SU-DHL-6 (cell line): Measurements from ENCODE around the gene IP6K3.

ENCODE experiments used
- H2AFZ ChIP-seq: fragments of 200-600 bp; sonication (generic); 2 replicates; pipeline ENCODE4 v1.6.1; 2014; ENCODE audit warnings: low read depth, mild to moderate bottlenecking, moderate library complexity, mixed read lengths, antibody characterized with exemption, low read length; ENCODE audit not compliant: severe bottlenecking
- H3F3A ChIP-seq: fragments of 200-600 bp; shearing (Covaris generic); 2 replicates; pipeline ENCODE4 v1.6.0; 2016; ENCODE audit warnings: antibody characterized with exemption, mild to moderate bottlenecking; ENCODE audit not compliant: insufficient read depth
- H3K27ac ChIP-seq: fragments of 200-600 bp; sonication (generic); 2 replicates; pipeline ENCODE4 v1.5.1; 2016; ENCODE audit warnings: low read depth, mild to moderate bottlenecking, low read length, moderate library complexity, mixed read lengths
- H3K27me3 ChIP-seq: fragments of 200-600 bp; sonication (generic), shearing (Covaris generic); 2 replicates; pipeline ENCODE4 v1.6.0; 2014; ENCODE audit warnings: mild to moderate bottlenecking, low read length
- H3K36me3 ChIP-seq: fragments of 200-600 bp; sonication (generic); 2 replicates; pipeline ENCODE4 v1.6.1; 2014; ENCODE audit warnings: mild to moderate bottlenecking, low read length, mixed read lengths
- H3K4me2 ChIP-seq: fragments of 300-600, 200-600 bp; shearing (Covaris generic), sonication (generic); 2 replicates; pipeline ENCODE4 v1.6.0; 2014; ENCODE audit warnings: low read length, low read depth, mild to moderate bottlenecking; ENCODE audit not compliant: poor library complexity, severe bottlenecking
- H3K4me3 ChIP-seq: fragments of 200-600 bp; sonication (generic); 2 replicates; pipeline ENCODE4 v1.5.1; 2014; ENCODE audit warnings: antibody characterized with exemption, low read length, mild to moderate bottlenecking, mixed read lengths; ENCODE audit not compliant: insufficient read depth, poor library complexity, severe bottlenecking
- H3K79me2 ChIP-seq: fragments of 200-600 bp; sonication (generic); 2 replicates; pipeline ENCODE4 v1.6.1; 2014; ENCODE audit warnings: mild to moderate bottlenecking, low read length, moderate library complexity; ENCODE audit not compliant: insufficient read depth
- H3K9ac ChIP-seq: fragments of 200-600 bp; sonication (generic); 2 replicates; pipeline ENCODE4 v1.7.0; 2014; ENCODE audit warnings: mild to moderate bottlenecking, low read length
- H3K9me2 ChIP-seq: fragments of 200-600 bp; sonication (generic); replicated peaks from 2 replicates; pipeline ENCODE4 v1.6.1; 2014; ENCODE audit warnings: low read length; ENCODE audit not compliant: insufficient read depth
- H3K9me3 ChIP-seq: fragments of 200-600 bp; sonication (generic); 2 replicates; pipeline ENCODE4 v1.6.1; 2014; ENCODE audit warnings: low read length, mixed read lengths; ENCODE audit not compliant: insufficient read depth
- H4K20me1 ChIP-seq: fragments of 200-600 bp; sonication (generic); 2 replicates; pipeline ENCODE4 v1.6.1; 2014; ENCODE audit warnings: low read depth, mild to moderate bottlenecking, antibody characterized with exemption, low read length, moderate library complexity, mixed read lengths
- EZH2phosphoT487 ChIP-seq: fragments of 200-600 bp; sonication (generic), shearing (Covaris generic); conservative IDR thresholded peaks from 2 replicates; pipeline ENCODE4 v1.6.1; 2018; ENCODE audit warnings: mild to moderate bottlenecking, antibody characterized with exemption, low read length, moderate library complexity, mixed read lengths
- TF ChIP-seq, protein P1 (sequence below): fragments of 200-600 bp; sonication (generic); IDR thresholded peaks from one replicate; pipeline ENCODE4 v1.5.1; 2017; ENCODE audit warnings: antibody characterized with exemption, mild to moderate bottlenecking, low read length, moderate library complexity; ENCODE audit not compliant: insufficient read depth, poor library complexity, severe bottlenecking

Gene IP6K3

GRCh38 chr6:33744001-33744848 is 2.5 kb downstream of the IP6K3 start:
- no peak overlapping the region for H3K4me2 ChIP-seq

GRCh38 chr6:33742837-33743236 is 3.9 kb downstream of the IP6K3 start:
- Histone ChIP-seq H3K27ac (no peak overlapping the region), H3K36me3 (no peaks in the 10 kb centered on the region), H3K79me2 (no peaks in the 10 kb centered on the region), H3K4me3 (no peak overlapping the region), H3K9me3 (no peaks in the 10 kb centered on the region), H4K20me1 (no peaks in the 10 kb centered on the region), H3K27me3 (no peaks in the 10 kb centered on the region), H2AFZ (no peak overlapping the region), H3F3A (no peaks in the 10 kb centered on the region), H3K9me2 (no peaks in the 10 kb centered on the region), H3K9ac (no peak overlapping the region), H3K4me2 (no peak overlapping the region)
- TF ChIP-seq, protein P1, sequence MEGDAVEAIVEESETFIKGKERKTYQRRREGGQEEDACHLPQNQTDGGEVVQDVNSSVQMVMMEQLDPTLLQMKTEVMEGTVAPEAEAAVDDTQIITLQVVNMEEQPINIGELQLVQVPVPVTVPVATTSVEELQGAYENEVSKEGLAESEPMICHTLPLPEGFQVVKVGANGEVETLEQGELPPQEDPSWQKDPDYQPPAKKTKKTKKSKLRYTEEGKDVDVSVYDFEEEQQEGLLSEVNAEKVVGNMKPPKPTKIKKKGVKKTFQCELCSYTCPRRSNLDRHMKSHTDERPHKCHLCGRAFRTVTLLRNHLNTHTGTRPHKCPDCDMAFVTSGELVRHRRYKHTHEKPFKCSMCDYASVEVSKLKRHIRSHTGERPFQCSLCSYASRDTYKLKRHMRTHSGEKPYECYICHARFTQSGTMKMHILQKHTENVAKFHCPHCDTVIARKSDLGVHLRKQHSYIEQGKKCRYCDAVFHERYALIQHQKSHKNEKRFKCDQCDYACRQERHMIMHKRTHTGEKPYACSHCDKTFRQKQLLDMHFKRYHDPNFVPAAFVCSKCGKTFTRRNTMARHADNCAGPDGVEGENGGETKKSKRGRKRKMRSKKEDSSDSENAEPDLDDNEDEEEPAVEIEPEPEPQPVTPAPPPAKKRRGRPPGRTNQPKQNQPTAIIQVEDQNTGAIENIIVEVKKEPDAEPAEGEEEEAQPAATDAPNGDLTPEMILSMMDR = no peak
- TF ChIP-seq EZH2phosphoT487 = no peak

More at GRCh38 chr6:33744001-33744848, 2.5 kb downstream of the IP6K3 start:
- Histone ChIP-seq H3K9ac (no peak overlapping the region), H3F3A (no peaks in the 10 kb centered on the region), H3K27ac (no peak overlapping the region), H3K79me2 (no peaks in the 10 kb centered on the region), H3K9me2 (no peaks in the 10 kb centered on the region), H2AFZ (no peak overlapping the region), H3K27me3 (no peaks in the 10 kb centered on the region), H3K36me3 (no peaks in the 10 kb centered on the region), H3K9me3 (no peaks in the 10 kb centered on the region), H3K4me3 (no peak overlapping the region), H4K20me1 (no peaks in the 10 kb centered on the region)
- TF ChIP-seq EZH2phosphoT487 = no peak
- TF ChIP-seq, protein P1 = peak; percentile 99

- Histone ChIP-seq H3K4me3 (no peak overlapping the region), H3K9ac (no peak overlapping the region), H3K27me3 (no peaks in the 10 kb centered on the region), H3K9me2 (no peaks in the 10 kb centered on the region), H3K27ac (no peak overlapping the region), H3K4me2 (no peak overlapping the region), H4K20me1 (no peaks in the 10 kb centered on the region), H2AFZ (no peak overlapping the region), H3F3A (no peaks in the 10 kb centered on the region), H3K79me2 (no peaks in the 10 kb centered on the region), H3K36me3 (no peaks in the 10 kb centered on the region), H3K9me3 (no peaks in the 10 kb centered on the region)
- TF ChIP-seq, protein P1 = no peak
- TF ChIP-seq EZH2phosphoT487 = no peak
Observed at GRCh38 chr6:33742092-33742491, 4.6 kb downstream of the IP6K3 start.
